ELR (cell line): Measurements from ENCODE around the gene ANKRD39.
"Not testable (repeated sequence)": the region's sequence is repeated elsewhere in the genome, so short reads cannot be mapped to it uniquely, and the experiment has no call there.

Experiments
- DNase-seq: peaks from one replicate; pipeline ENCODE4 v3.0.0-alpha.2; 2015; ENCODE audit warnings: low read depth

ANKRD39 gene, protein sequence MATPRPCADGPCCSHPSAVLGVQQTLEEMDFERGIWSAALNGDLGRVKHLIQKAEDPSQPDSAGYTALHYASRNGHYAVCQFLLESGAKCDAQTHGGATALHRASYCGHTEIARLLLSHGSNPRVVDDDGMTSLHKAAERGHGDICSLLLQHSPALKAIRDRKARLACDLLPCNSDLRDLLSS

DNA sequence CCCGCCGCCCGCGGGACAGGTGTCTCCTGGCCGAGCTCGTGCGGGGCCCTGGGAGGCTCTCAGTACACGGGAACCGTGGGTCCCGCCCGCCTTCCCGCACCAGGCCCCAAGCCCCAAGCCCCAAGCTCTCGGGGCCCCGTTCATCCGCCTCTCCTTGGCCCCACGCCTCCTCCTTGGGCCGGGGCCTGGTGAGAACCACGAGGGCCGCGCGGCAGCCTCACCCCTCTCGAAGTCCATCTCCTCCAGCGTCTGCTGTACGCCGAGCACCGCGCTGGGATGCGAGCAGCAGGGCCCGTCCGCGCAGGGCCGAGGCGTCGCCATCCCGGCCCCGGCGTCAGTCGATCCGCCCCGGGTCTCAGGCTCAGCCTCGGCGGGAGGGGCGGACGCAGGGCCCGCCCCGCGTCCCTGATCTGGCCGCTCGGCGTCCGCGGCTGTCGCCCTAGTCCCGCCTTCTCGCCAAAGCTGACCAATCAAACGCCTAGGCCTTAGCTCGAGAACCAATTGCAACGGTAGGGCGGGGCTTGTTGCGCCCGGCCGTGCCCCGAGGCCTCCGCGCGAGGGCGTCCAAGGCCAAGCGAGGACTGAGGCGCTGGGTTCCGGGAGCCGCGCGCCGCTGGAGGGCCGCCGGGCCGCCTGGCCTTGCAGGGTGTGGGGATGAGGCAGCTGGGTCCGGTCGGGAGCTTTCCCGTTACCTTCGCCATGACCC, at the start of gene ANKRD39:
Gene ANKRD39, minus strand, starts transcription at position 350 of the 706 bp plus-strand sequence. Its CDS starts 29 bp downstream, at position 321.
- DNase-seq = peak; percentile 97

DNA sequence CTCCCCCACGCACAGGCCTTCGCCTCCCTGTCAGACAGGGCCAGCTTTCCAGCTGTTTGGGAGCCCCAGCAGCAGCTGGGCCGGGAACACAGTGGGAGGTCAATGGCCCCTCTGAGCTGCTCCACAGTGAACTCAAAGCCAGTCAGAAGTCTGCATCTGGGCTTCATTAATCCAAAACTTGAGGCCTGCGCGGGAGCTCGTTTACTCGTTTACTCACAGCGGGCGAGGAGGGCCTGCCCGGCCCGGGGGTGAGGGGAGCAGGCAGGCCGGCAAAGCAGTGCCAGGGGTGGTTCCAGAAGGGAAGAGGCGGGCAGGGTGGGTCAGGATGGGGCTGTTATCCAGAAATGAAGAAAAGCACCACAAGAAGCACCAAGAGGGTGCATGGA, 48.9 kb upstream of the ANKRD39 start:
- DNase-seq = no peak

DNA sequence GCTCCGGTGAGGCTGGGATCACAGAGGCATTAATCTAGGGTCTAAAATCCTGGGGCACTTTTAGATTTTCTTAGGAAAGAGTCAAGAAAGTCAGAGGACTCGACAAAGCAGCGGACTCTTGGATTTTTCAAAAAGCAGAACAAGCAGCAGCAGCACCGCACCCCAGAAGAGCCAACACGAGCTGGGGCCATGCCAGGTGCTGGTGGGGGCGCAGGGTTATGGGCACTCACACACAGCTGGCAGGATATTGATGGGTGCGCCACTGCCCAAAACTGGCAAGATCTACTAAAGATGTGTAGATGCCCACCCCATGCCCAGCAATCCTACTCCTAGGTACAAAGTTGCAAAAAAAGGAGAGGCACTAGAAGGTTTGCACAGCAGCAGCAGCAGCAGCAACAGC, 46.0 kb upstream of the ANKRD39 start:
- DNase-seq = no peak

DNA sequence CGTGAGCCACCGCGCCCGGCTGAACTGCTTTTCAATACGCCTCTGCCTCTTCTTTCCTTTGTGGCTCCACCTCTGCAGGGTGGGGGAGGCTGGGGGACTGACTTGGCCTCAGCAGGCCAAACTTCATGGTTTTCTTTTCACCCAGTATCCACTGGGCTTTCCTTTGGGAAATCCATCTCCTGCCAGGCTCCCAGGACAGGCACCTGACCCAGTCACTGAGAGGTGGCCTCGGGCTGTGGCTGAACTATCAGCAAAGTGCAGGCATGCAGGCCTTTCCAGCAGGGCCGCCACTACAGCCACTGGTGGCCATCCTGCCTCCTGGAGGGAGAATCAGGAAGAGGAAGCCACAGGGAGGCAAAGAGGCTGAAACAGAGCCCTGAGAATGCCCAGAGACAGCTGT, 45.5 kb upstream of the ANKRD39 start:
- no peak for DNase-seq

DNA sequence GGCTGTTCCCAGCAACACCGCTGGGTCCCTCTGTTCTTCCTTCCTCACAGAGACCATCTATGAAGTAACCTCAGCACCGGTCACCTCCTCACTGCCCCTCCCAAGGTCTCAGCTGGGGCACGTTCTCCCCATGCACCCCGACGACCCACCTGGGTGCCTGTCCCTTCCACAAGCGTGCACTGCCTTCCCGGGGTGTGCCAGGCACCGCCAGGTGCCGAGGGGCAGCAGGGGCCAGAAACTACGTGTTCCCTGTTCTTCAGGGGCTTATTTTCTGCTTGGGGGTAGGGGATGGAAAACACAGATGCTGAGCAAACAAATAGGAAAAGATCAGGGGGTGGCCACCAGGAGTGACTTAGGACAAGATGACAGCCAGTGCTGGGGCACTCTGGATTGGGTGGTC, 42.4 kb upstream of the ANKRD39 start:
- no peak for DNase-seq

DNA sequence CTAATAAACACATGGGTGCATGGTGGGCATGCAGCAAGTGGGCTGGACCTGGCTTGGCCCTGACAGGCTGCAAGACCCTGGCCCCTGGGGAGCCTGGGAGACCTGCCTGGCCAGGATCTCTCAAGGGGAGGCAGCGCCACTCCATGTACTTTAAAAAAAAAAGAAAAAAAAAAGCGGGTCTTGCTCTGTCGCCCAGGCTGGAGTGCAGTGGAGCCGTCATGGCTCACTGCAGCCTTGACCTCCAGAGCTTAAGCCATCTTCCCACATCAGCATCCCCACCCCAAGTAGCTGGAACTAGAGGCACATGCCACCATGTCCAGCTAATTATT, 41.6 kb upstream of the ANKRD39 start:
- no peak for DNase-seq

DNA sequence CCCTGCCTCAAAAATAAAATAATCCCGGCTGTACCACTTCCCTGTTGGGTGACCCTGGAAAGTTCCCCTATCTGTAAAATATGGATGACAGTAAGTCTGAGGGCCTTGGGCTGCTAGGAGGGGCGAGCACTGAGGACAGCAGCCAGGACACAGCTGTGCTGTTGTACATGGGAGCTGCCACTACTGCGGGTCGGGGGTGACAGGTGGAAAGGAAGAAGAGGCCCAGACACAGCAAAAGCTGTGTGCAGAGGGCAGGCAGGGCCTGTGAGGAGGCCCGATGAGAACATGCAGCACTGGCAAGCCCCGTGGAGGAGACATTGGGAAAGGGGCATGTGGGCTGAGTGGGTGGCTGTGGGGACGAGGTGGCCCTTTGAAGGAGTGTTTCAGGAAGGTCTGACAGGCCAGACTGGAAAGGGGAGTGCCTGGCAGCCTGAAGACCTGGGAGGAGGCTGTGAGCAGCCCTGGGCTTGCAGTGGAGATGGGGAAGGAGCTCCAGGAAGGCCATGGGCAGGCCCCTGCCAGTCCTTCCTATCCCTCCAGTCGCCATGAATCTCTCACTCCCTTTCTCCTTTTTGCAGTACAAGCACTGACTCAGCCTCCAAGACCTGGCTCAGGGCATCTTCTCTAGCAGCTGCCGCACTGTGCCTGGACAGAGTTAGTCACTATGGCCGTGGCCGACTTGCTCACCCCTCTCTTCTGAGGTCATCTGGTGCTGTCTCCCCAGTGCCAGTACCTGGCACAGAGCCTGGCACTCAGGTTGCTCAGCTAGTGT, 41.0 kb upstream of the ANKRD39 start:
- DNase-seq = peak; percentile 62

DNA sequence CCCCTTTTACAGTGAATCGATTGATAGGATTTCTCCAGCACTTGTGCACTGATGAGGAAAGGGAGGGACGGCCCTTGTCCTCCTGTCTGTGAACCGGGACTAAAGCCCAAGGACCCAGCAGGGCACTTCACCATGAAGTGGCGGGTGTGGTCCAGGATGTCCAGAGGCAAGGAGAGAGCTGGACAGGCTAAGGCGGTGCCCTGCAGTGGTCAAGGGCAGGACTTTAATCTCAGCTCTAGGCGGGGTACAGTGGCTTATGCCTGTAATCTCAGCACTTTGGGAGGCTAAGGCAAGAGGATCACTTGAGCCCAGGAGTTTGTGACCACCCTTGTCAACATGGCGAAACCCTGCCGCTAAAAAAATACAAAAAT, 40.3 kb upstream of the ANKRD39 start:
- DNase-seq = no peak

DNA sequence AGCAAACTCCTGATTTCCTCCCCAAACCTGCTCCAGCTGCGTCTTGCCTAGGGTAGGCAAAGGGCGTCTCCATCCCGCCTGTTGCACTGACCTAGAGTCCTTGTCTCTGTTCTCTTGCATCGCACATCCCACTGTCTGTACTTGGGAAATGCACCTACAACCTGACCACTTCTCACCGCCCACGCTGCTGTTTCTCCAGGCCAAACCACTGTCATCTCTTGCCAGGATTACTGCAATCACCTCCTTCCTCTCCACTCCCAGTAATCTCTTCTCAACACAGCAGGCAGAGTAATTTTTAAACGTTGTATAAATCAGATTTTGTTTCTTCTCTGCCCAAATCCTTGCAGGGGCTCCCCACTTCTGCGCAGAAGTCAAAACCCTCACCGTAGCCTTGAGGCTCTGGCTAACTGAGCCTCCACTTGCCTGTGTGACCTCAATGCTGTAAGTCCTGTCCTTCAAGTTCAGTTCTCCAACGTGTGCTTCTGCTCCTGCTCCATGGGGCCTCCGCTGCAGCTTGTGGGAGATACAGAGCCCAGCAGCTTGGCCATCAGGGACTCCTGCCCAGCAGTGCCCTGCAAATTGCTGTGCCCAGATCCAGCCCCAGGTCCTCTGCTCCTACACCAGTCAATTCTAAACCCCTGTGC, 39.8 kb upstream of the ANKRD39 start:
- DNase-seq = no peak

DNA sequence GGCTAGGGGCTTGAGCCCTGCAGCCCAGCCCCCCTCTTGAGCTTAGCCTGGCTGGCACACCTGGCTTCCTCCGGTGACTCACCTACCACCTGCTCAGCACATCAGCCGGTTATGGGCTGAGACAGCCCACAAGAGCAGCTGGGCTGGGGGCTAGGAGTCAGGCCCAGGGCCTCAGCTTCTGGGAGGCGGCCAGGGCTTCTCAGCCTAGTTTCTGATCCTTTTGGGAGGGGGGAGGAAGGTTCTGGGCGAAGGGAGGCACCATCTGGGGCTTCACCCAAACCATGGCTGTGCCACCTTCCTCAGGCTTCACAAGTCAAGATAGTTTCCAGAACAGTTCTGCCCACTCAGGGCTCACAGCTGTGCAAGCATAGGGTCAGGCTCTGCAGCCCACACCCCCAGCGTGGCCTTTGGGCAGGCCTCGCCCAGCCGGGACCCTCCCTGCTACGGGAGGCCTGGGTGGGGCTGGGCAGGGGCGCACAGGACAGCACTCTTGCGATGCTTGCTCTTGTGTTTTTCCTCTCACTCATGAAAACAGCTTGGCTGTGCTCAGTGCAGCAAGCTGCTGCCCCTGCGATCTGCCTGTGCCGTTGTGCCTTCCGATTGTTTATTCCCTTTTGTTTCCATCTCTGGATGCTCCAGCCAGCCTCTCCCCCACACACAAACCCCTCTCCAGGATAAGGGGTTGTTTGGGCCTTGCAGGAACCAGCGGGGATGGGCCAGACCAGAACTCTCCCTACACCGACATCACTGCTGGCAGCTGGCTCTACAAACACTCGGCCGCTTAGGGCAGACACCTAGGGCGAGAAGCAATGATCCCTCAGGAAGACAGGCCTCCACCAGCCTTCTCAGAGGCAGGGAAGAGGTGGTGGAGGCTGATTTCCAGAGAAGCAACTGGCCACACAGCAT, 38.2 kb upstream of the ANKRD39 start:
- no peak for DNase-seq

DNA sequence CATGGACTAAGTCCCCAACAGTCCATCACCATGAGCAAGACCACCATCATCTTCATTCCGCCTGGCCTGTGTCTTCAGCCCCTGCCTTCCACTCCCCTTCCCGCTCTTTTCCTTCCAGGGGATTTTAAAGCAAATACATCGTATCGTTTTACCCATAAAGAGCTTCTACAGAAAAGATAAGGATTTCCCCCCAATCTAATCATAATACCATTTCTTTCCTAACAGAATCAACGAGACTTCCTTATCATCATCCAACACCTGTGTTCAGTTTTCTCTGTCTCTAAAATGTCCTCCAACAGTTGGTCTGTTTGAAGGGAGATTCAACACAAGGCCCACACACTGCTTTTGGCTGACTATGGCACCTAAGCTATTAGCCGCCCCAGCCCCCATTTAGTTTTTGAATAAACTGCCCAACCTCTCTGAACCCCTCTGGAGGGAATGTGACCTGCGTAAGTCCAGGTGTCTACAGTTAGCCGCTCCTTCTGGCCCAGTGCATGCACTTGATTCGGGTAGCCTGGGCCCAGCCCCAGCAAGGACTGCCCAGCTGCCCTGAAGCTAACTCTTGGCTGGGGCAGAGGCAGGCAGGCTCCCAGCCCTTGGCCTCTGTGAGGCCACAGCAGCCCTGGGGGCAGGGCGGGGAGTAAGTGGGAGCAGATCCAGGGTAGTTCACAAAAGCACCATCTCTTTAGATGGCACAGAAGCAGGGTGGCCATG, 37.4 kb upstream of the ANKRD39 start:
- DNase-seq = no peak

DNA sequence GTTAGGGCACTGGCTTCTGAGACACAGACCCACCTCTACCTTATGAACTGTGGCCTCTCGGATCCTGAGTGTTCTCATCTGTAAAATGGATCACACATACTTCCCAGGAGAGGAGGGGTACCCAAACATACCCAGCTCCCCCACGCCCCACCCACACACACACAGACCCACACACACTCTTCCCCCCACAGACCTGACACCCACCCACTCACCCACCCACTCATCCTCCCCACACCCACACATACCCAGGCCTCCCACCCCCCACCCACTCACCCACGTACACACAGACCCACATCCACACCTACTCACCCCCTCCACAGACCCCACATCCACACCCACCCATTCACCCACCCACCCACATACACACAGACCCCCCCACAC, 36.3 kb upstream of the ANKRD39 start:
- DNase-seq = no peak

DNA sequence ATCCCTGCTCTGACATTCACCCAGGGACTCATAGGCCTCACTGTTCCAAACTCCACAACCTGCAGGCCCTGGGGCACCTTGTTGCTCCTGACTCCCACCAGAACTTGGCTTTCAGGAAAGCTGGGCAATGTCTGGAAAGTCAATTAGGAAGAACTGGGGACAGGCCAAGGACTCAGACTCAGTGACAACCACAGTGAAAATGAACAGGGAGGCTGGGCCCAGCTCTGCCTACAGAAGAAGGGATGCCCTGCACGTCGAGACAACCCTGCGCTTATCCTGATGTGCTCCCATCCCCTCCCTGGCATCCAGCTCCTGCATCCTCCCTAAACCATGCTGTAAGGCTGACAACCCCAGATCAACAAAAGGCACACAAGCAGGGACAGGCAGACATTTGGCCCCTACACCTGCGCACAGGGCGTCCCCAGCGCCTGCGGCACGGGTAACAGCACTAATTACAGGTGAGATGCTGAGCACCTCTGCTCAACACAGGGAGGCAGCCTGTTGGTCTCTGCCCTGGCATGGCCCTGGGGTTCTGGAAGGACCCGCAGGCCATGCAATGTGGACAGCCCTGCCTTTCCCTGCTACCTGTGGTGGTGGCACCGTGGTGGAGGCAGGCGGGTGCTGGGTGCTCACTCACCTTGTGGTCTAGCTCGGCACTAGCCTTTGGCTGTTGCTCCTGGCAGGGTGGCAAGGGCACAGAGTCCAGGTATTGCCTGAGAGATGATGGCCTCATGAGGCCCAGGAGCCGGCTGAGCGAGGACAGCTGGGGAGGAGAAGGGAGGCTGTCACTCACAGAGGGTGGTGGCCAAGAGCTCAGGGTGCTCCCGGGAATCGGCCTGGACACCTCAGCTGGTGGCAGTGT, 35.7 kb upstream of the ANKRD39 start:
- no peak for DNase-seq

DNA sequence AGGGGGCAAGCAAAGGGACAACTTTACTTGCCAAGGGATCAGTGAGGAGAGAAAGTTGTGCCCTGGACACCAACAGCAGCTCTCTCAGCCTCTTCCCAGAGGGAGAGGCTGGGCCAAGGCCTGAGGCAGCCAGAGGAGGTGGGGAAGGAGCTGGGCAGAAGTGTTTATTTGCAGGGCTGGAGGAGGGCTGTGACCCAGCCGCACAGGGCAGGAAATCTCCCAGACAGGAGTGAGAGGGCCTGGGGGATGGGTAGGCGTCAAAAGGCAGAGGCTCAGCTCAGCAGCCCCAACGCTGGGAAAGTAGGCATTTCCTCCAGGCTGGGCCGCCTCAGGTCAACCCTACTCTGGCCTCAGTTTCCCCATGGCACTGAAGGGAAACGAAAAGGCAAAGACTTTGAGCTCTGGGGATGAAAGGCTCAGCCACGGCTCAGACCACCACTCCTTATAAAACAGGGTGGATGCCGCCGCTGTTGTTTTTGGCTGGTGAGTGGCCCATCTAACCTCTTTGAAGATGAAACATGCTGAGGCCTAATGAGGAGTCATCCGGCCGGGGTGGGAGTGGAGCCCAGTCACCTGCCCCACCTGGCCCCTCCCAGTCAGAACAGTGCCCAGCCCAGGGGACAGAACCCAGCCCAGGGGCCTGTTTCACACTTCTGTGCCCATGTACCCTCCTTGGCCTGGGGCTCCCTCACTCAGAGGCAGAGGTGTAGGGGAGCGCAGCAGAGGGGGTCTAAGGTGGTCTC, 33.9 kb upstream of the ANKRD39 start:
- DNase-seq = no peak

DNA sequence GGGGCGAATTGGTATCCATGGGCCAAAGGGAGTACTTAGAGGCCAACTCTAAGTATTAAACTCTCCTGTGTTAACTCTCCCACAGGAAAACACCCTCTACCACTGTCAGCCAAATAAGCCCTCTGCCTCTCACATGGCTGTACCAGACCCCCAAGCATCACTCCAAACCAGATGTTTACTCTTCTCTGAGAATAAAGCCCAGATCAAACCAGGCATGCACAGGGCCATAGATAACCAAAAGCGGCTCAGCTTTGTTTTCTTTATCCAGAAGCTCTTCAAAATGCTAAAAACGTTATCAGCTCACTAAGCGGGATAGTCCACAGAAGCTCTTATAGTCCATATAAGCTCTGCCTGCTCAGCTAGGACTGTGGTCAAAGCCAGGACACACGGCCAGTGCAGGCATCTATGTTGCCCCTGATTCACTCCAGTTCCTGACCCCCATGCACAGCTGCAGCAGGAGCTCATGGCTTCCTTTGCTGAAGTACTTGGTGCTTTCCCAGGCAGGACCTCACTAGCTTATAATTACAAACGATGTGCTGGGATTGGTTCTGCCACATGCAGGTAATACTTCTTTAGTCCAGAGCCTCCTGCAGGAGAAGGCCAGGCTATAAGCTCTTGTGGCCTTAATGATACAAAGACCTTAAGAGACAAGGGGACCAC, 33.0 kb upstream of the ANKRD39 start:
- no peak for DNase-seq

DNA sequence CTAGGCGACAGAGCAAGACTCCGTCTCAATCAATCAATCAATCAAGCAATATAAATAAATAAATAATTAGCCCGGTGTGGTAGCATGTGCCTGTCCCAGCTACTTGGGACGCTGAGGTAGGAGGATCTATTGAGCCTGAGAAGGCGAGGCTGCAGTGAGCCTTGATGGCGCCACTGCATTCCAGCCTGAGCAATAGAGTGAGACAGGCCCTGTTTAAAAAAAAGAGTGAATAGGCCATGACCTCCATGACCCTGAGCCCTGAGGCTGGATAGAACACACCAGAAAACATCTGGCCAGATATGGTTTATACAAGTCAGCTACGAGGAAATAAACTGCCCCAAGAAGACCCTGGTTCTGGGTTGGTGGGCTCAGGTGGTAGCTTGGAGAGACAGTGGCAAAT, 32.4 kb upstream of the ANKRD39 start:
- no peak for DNase-seq

DNA sequence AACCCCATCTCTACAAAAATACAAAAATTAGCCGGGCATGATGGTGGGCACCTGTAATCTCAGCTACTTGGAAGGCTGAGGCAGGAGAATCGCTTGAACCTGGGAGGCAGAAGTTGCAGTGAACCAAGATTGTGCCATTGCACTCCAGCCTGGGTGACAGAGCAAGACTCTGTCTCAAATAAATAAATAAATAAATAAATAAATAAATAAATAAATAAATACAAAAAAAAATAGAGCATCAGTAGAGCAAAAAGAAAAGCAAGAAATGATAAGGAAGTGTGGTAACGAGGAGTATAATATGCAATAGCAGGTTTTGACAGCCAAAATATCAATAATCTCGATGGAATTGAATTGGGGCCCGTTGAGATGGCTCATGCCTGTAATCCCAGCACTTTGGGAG, 31.7 kb upstream of the ANKRD39 start:
- not testable (repeated sequence) for DNase-seq

DNA sequence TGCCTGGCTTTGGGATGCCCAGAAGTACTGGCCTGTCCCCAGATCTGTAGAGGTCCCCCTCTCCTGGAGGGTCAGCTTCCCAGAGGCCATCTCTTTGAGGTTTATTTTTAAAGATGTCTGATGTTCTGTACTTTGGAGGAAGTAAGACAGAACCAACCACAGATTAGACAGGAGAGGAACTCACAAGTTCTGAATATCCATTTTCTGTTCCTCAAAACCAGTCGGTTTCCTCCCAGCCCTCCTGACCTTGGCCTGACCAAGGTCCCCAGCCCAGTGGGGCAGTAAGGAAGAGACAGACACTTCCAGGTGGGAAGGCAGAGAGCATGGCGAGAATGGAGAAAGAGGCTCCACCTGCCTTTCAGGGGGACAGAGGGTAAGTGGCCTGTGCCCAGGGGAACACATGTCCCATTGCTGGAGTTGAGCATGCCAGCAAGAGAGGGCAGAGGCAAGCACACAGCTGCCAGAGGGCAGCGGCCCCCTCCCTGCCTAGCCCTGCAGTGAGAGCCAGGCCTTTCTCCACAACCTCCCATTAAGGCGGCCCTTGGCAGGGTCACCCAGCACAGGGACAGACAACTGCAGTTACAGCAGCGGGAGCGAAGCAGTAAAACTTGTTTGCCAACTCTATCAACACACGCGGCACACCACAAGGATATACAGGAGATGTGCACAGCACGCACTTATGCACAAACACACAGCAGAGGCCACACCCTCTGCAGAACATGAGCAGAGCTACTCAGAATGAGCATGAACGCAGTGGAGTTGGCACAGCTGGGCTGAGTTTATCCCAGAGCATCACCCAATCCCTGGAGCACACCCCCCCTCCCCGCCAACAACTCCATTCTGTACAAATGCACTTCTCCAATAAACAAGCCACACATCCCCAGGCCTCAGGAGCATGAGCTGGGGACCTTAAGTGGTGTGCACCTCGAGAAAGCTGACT, 30.5 kb upstream of the ANKRD39 start:
- DNase-seq = no peak
